ENCODE measurements around the gene TEKT5. TPM values are rescaled to one million over a fixed set of nuclear protein-coding genes. Genes with fewer than 3 reads are reported as not detected.

TEKT5 gene
- total and polyA plus RNA-seq, 9 of the 15 experiments (the other 6 are each of a cell fraction or from before 2014, with no cell fraction given) = 0.10 to 0.19 TPM; not detected in 7

- TF ChIP-seq ZNF347 (CRISPR knock-in tag; IDR thresholded peaks at IDR 0.05; ENCODE audit: low read depth) = no peak
- 0 out of 2 replicates have a peak, but pooled peaks have one; percentile 15 for TF ChIP-seq ZBTB5 (IDR thresholded peaks at IDR 0.05)
- TF ChIP-seq TARDBP (IDR thresholded peaks at IDR 0.05) = no peak
- TF ChIP-seq GTF3C2 (IDR thresholded peaks at IDR 0.05; ENCODE audit: borderline replicate concordance, extremely low read depth, insufficient read length) = no peak
- TF ChIP-seq ZHX1 (conservative IDR thresholded peaks at IDR 0.05; ENCODE audit: low read length) = no peak
- TF ChIP-seq MEIS2 (IDR thresholded peaks at IDR 0.05; ENCODE audit: partially characterized antibody) = peak; percentile 67
- no peak; the same call in 1 of the 2 replicates for TF ChIP-seq NR2C2 (CRISPR knock-in tag; IDR thresholded peaks at IDR 0.05)
- peak; percentile 92 for TF ChIP-seq NR2C2 (tag; IDR thresholded peaks at IDR 0.05)
- TF ChIP-seq THRAP3 (IDR thresholded peaks at IDR 0.05; ENCODE audit: borderline replicate concordance) = no peak
- no peak for TF ChIP-seq ZNF511 (CRISPR knock-in tag; IDR thresholded peaks at IDR 0.05)
- peak; percentile 91 for TF ChIP-seq HMBOX1 (IDR thresholded peaks at IDR 0.05)
- peak; percentile 98 for TF ChIP-seq RBM25 (IDR thresholded peaks at IDR 0.05; ENCODE audit: low read depth, low read length, severe bottlenecking)
- TF ChIP-seq PHF21A (IDR thresholded peaks at IDR 0.05; ENCODE audit: borderline replicate concordance, low read depth) = 0 out of 2 replicates have a peak, but pooled peaks have one; percentile 42
- TF ChIP-seq PCBP1 (IDR thresholded peaks at IDR 0.05; ENCODE audit: low read depth, low read length, poor library complexity, severe bottlenecking) = no peak
- TF ChIP-seq TEAD2 (tag; IDR thresholded peaks at IDR 0.05) = no peak
- no peak for TF ChIP-seq GTF2F1 (IDR thresholded peaks at IDR 0.05; ENCODE audit: low read depth, low read length)
- peak; percentile 79 for TF ChIP-seq CBFA2T3 (IDR thresholded peaks at IDR 0.05)
- peak; percentile 94 for TF ChIP-seq DPF2 (IDR thresholded peaks at IDR 0.05)
- TF ChIP-seq MAFG (tag; conservative IDR thresholded peaks at IDR 0.05) = no peak
Observed at GRCh38 chr16:10738231-10739077, 43.7 kb upstream of the TEKT5 start (continued).
